ENCODE results near the gene RPS24.
"Not testable (repeated sequence)": the region's sequence is repeated elsewhere in the genome, so short reads cannot be mapped to it uniquely, and the experiment has no call there.

The RPS24 gene

GRCh38 chr10:78049851-78050250 lies 16.2 kb downstream of the RPS24 start:
- H3K4me3 ChIP-seq (ENCODE audit: low read depth, low read length): no peak overlapping the region
- no peak for TF ChIP-seq CTCF (IDR thresholded peaks at IDR 0.05; ENCODE audit: control insufficient read depth, extremely low read depth, insufficient read depth)
- DNase-seq (ENCODE audit: low read depth): no peak

- no peak for TF ChIP-seq CTCF (IDR thresholded peaks at IDR 0.05; ENCODE audit: control insufficient read depth, extremely low read depth, insufficient read depth)
- H3K4me3 ChIP-seq (ENCODE audit: low read depth, low read length): no peak overlapping the region
- DNase-seq (ENCODE audit: low read depth): no peak
Observed at GRCh38 chr10:78053211-78053868, 19.7 kb downstream of the RPS24 start.

- no peak for DNase-seq (ENCODE audit: low read depth)
- no peak overlapping the region for H3K4me3 ChIP-seq (ENCODE audit: low read depth, low read length)
- no peak for TF ChIP-seq CTCF (IDR thresholded peaks at IDR 0.05; ENCODE audit: control insufficient read depth, extremely low read depth, insufficient read depth)
Observed at GRCh38 chr10:78058562-78058961, 24.9 kb downstream of the RPS24 start.

- no peak for DNase-seq (ENCODE audit: low read depth)
- no peak overlapping the region for H3K4me3 ChIP-seq (ENCODE audit: low read depth, low read length)
- TF ChIP-seq CTCF (IDR thresholded peaks at IDR 0.05; ENCODE audit: control insufficient read depth, extremely low read depth, insufficient read depth): no peak
Observed at GRCh38 chr10:78059906-78060702, 26.4 kb downstream of the RPS24 start.

- DNase-seq (ENCODE audit: low read depth): no peak
- no peak for TF ChIP-seq CTCF (IDR thresholded peaks at IDR 0.05; ENCODE audit: control insufficient read depth, extremely low read depth, insufficient read depth)
- H3K4me3 ChIP-seq (ENCODE audit: low read depth, low read length): no peak overlapping the region
Observed at GRCh38 chr10:78062296-78062695, 28.6 kb downstream of the RPS24 start.

- DNase-seq (ENCODE audit: low read depth): no peak
- no peak overlapping the region for H3K4me3 ChIP-seq (ENCODE audit: low read depth, low read length)
- TF ChIP-seq CTCF (IDR thresholded peaks at IDR 0.05; ENCODE audit: control insufficient read depth, extremely low read depth, insufficient read depth): no peak
Observed at GRCh38 chr10:78063236-78063635, 29.6 kb downstream of the RPS24 start.

- not testable (repeated sequence) for H3K4me3 ChIP-seq (ENCODE audit: low read depth, low read length); DNase-seq (ENCODE audit: low read depth)
Observed at GRCh38 chr10:78064919-78065318, 31.3 kb downstream of the RPS24 start.

Measured in LNCaP clone FGC (cell line).